B cell (primary cell): ENCODE data around the gene KCNE1.

Experiments
- CTCF ChIP-seq: fragments of 200-600 bp; IDR thresholded peaks from one replicate; pipeline ENCODE4 v1.8.0; 2022; ENCODE audit warnings: antibody characterized with exemption, mild to moderate bottlenecking
- EZH2 ChIP-seq: IDR thresholded peaks from 2 replicates; pipeline ENCODE4 v1.6.1; 2012; ENCODE audit warnings: borderline replicate concordance, low read depth, mild to moderate bottlenecking, moderate library complexity, low read length; ENCODE audit not compliant: insufficient read depth, poor library complexity, severe bottlenecking

- TF ChIP-seq CTCF (no peak), EZH2 (no peak)
Observed at GRCh38 chr21:34540206-34540605, 28.2 kb upstream of the KCNE1 start.
